ENCODE results near the gene GPBP1.
"Not testable (repeated sequence)": the region's sequence is repeated elsewhere in the genome, so short reads cannot be mapped to it uniquely, and the experiment has no call there.

Gene GPBP1

GRCh38 chr5:57291894-57292293, 118.0 kb downstream of the GPBP1 start:
- DNase-seq = no peak

GRCh38 chr5:57292336-57292735, 118.5 kb downstream of the GPBP1 start:
- no peak for DNase-seq

- peak; percentile 75 for DNase-seq
Measured at GRCh38 chr5:57298295-57298984, 124.6 kb downstream of the GPBP1 start.

GRCh38 chr5:57298985-57299491, 125.2 kb downstream of the GPBP1 start:
- DNase-seq = peak; percentile 83

- DNase-seq = no peak
Measured at GRCh38 chr5:57299986-57300385, 126.1 kb downstream of the GPBP1 start.

- peak; percentile 59 for DNase-seq
Measured at GRCh38 chr5:57302164-57302563, 128.3 kb downstream of the GPBP1 start.

- peak; percentile 76 for DNase-seq
Measured at GRCh38 chr5:57302643-57303042, 128.8 kb downstream of the GPBP1 start.

GRCh38 chr5:57303985-57304384, 130.1 kb downstream of the GPBP1 start:
- DNase-seq = no peak

GRCh38 chr5:57304931-57305330, 131.1 kb downstream of the GPBP1 start:
- no peak for DNase-seq

GRCh38 chr5:57306359-57306758, 132.5 kb downstream of the GPBP1 start:
- DNase-seq = no peak

- DNase-seq = no peak
Measured at GRCh38 chr5:57307516-57307915, 133.7 kb downstream of the GPBP1 start.

- not testable (repeated sequence) for DNase-seq
Measured at GRCh38 chr5:57309022-57309421, 135.2 kb downstream of the GPBP1 start.

GRCh38 chr5:57311251-57311650, 137.4 kb downstream of the GPBP1 start:
- DNase-seq = no peak

- no peak for DNase-seq
Measured at GRCh38 chr5:57311921-57312735, 138.3 kb downstream of the GPBP1 start.

GRCh38 chr5:57313716-57314115, 139.9 kb downstream of the GPBP1 start:
- DNase-seq = no peak
